ENCODE results near the gene DLG4.
"Not testable (repeated sequence)": the region's sequence is repeated elsewhere in the genome, so short reads cannot be mapped to it uniquely, and the experiment has no call there.

The DLG4 gene

GRCh38 chr17:7174603-7175326 lies 44.9 kb downstream of the DLG4 start:
- no peak for DNase-seq (ENCODE audit: extremely low read depth, low read depth)
- TF ChIP-seq CTCF (IDR thresholded peaks at IDR 0.05; ENCODE audit: low read depth, low read length): no peak

GRCh38 chr17:7173687-7174602 lies 45.7 kb downstream of the DLG4 start:
- no peak for DNase-seq (ENCODE audit: extremely low read depth, low read depth)
- TF ChIP-seq CTCF (IDR thresholded peaks at IDR 0.05; ENCODE audit: low read depth, low read length): no peak

GRCh38 chr17:7172522-7173191 lies 47.0 kb downstream of the DLG4 start:
- not testable (repeated sequence) for DNase-seq (ENCODE audit: extremely low read depth, low read depth)

- DNase-seq (ENCODE audit: extremely low read depth, low read depth): not testable (repeated sequence)
Measured at GRCh38 chr17:7169565-7169908, 50.1 kb downstream of the DLG4 start.

GRCh38 chr17:7168841-7169564 lies 50.6 kb downstream of the DLG4 start:
- DNase-seq (ENCODE audit: extremely low read depth, low read depth): not testable (repeated sequence)

- DNase-seq (ENCODE audit: extremely low read depth, low read depth): no peak
- TF ChIP-seq CTCF (IDR thresholded peaks at IDR 0.05; ENCODE audit: low read depth, low read length): no peak
Measured at GRCh38 chr17:7167832-7168231, 51.8 kb downstream of the DLG4 start.

- no peak for TF ChIP-seq CTCF (IDR thresholded peaks at IDR 0.05; ENCODE audit: low read depth, low read length)
- no peak for DNase-seq (ENCODE audit: extremely low read depth, low read depth)
Measured at GRCh38 chr17:7166873-7167272, 52.8 kb downstream of the DLG4 start.

- DNase-seq (ENCODE audit: extremely low read depth, low read depth): not testable (repeated sequence)
Measured at GRCh38 chr17:7159571-7159970, 60.1 kb downstream of the DLG4 start.

- DNase-seq (ENCODE audit: extremely low read depth, low read depth): not testable (repeated sequence)
Measured at GRCh38 chr17:7158424-7158823, 61.2 kb downstream of the DLG4 start.
